Panc1 (cell line): ENCODE measurements around the gene USH1C. TPM values are rescaled to one million over a fixed set of nuclear protein-coding genes. Genes with fewer than 3 reads are reported as not detected.

Experiments
- ATAC-seq: fragments of 200-7000 bp; cut with Tn5 transposase; 2 replicates; pipeline ENCODE4 v1.9.1; 2020; ENCODE audit warnings: mild to moderate bottlenecking, moderate library complexity
- BruUV-seq: library from RNA; stranded (reverse); fragments of 400-500 nt; replicated peaks from 2 replicates; lab custom pipeline; 2021; lab: Mats Ljungman, UMichigan
- CTCF ChIA-PET: fragments of 300-600 bp; sonication (Branson Sonifier 250); formaldehyde crosslinking; loops from one replicate; lab custom pipeline; 2022; ENCODE audit warnings: antibody characterized with exemption; lab: Charles Lee
- POLR2A ChIA-PET: fragments of 300-600 bp; sonication (Branson Sonifier 250); formaldehyde crosslinking; loops from one replicate; lab custom pipeline; 2022; ENCODE audit warnings: antibody characterized with exemption; lab: Charles Lee
- DNase-seq: peaks from one replicate; pipeline ENCODE4 v3.0.0-alpha.2; 2010; ENCODE audit warnings: low read depth, low spot score
- H3K27ac ChIP-seq: 2 replicates; pipeline ENCODE4 v1.5.1; 2011; ENCODE audit warnings: mild to moderate bottlenecking, low read length, inconsistent platforms
- H3K27me3 ChIP-seq: fragments of 200-500 bp; sonication (Bioruptor generic); 2 replicates; pipeline ENCODE4 v1.6.0; 2014; ENCODE audit warnings: low read length, inconsistent platforms; ENCODE audit not compliant: control insufficient read depth, insufficient read depth
- H3K36me3 ChIP-seq: fragments of 200-500 bp; sonication (Bioruptor generic); 2 replicates; pipeline ENCODE4 v1.5.1; 2014; ENCODE audit warnings: inconsistent platforms, mild to moderate bottlenecking, low read length, moderate library complexity; ENCODE audit not compliant: control insufficient read depth, insufficient read depth
- H3K4me1 ChIP-seq: 2 replicates; pipeline ENCODE4 v1.5.1; 2011; ENCODE audit warnings: inconsistent platforms, mild to moderate bottlenecking, low read length, moderate library complexity; ENCODE audit not compliant: control insufficient read depth, insufficient read depth
- H3K4me3 ChIP-seq, 2 experiments: 2 replicates each; pipeline ENCODE4 v1.5.1; 2011 to 2012; ENCODE audit warnings: low read depth in 2 of 2, low read length in 2 of 2, mild to moderate bottlenecking in 2 of 2, inconsistent platforms in 1 of 2, moderate library complexity in 1 of 2
- H3K9me3 ChIP-seq: fragments of 200-500 bp; sonication (Bioruptor generic); 2 replicates; pipeline ENCODE4 v1.5.1; 2014; ENCODE audit warnings: low read depth, mild to moderate bottlenecking, inconsistent platforms, low read length, moderate library complexity; ENCODE audit not compliant: control insufficient read depth, insufficient read depth
- CTCF ChIP-seq: fragments of 450-650 bp; IDR thresholded peaks from 2 replicates; pipeline ENCODE4 v1.5.1; 2017; ENCODE audit warnings: mild to moderate bottlenecking
- POLR2AphosphoS5 ChIP-seq: IDR thresholded peaks from 2 replicates; pipeline ENCODE4 v1.6.1; 2012; ENCODE audit warnings: mild to moderate bottlenecking, low read depth, low read length, moderate library complexity
- REST ChIP-seq, 2 experiments: IDR thresholded peaks; 2 replicates each; pipeline ENCODE4 v1.6.1; 2011 to 2012; ENCODE audit warnings: low read depth in 2 of 2, control low read depth in 1 of 2, low read length in 1 of 2, mild to moderate bottlenecking in 1 of 2, moderate library complexity in 1 of 2; ENCODE audit not compliant: insufficient read depth in 1 of 2
- SIN3A ChIP-seq: IDR thresholded peaks from 2 replicates; pipeline ENCODE4 v1.6.1; 2012; ENCODE audit warnings: low read depth, mild to moderate bottlenecking, low read length, moderate library complexity, borderline replicate concordance; ENCODE audit not compliant: insufficient read depth
- TCF7L2 ChIP-seq: IDR thresholded peaks from 2 replicates; pipeline ENCODE4 v1.6.1; 2011; ENCODE audit warnings: mild to moderate bottlenecking, low read depth, low read length, inconsistent platforms
- in situ Hi-C: cut with HindIII; loops from 2 replicates; pipeline ENCODE4 v1.10.0; 2016; ENCODE audit warnings: low sequenced_read_pairs, low pct_unique_long_range_greater_than_20kb
- intact Hi-C: fragments of 100-400 bp; cut with micrococcal nuclease; formaldehyde crosslinking; loops from one replicate; pipeline ENCODE4 v1.10.0; 2022; ENCODE audit not compliant: unreplicated experiment
- total RNA-seq: library from RNA; stranded (reverse); gene quantifications from one replicate; pipeline ENCODE4 v1.2.1, GENCODE V29; 2021; ENCODE audit not compliant: unreplicated experiment

USH1C gene
- total RNA-seq, 1 experiment from 2014 or later: not detected

- H3K27ac ChIP-seq: no peak overlapping the region
- no peak for TF ChIP-seq CTCF
- no peak for TF ChIP-seq REST (IDR thresholded peaks at IDR 0.05; ENCODE audit: insufficient read depth in 1 of 2, low read depth in 2 of 2, low read length in 1 of 2)
- TF ChIP-seq TCF7L2: no peak
- TF ChIP-seq POLR2AphosphoS5: no peak
- no peak for TF ChIP-seq SIN3A
- in situ Hi-C loops: no loop called here
- DNase-seq (no peak), ATAC-seq (no peak)
- CTCF ChIA-PET: no interaction called here
- no peaks in the 10 kb centered on the region for H3K4me1 ChIP-seq
- POLR2A ChIA-PET: no interaction called here
- no peaks in the 10 kb centered on the region for H3K36me3 ChIP-seq
- intact Hi-C loops: no loop called here
- no TSS peak for BruUV-seq
- no peaks in the 10 kb centered on the region for H3K9me3 ChIP-seq
- no peak overlapping the region for H3K4me3 ChIP-seq
- no peaks in the 10 kb centered on the region; the same call in 1 of the 2 replicates for H3K27me3 ChIP-seq
These were observed 14.7 kb upstream of the USH1C start for GRCh38 chr11:17558916-17559315.

GRCh38 chr11:17558025-17558780 lies 14.0 kb upstream of the USH1C start:
- Histone ChIP-seq H3K4me1 (no peaks in the 10 kb centered on the region), H3K27ac (no peak overlapping the region), H3K9me3 (no peaks in the 10 kb centered on the region), H3K36me3 (no peaks in the 10 kb centered on the region), H3K27me3 (no peaks in the 10 kb centered on the region; the same call in 1 of the 2 replicates), H3K4me3 (no peak overlapping the region)
- POLR2A ChIA-PET: no interaction called here
- in situ Hi-C loops: no loop called here
- TF ChIP-seq REST (IDR thresholded peaks at IDR 0.05; ENCODE audit: insufficient read depth in 1 of 2, low read depth in 2 of 2, low read length in 1 of 2) (no peak), SIN3A (no peak), POLR2AphosphoS5 (no peak), CTCF (no peak), TCF7L2 (no peak)
- ATAC-seq: no peak
- DNase-seq: no peak
- intact Hi-C loops: no loop called here
- no TSS peak for BruUV-seq
- CTCF ChIA-PET: no interaction called here
